SH-SY5Y (cell line): Measurements from ENCODE around the gene SREBF2.

ENCODE experiments used
- GATA2 ChIP-seq: IDR thresholded peaks from 2 replicates; pipeline ENCODE4 v1.6.1; 2011; ENCODE audit warnings: mild to moderate bottlenecking, low read depth, low read length
- GATA3 ChIP-seq: IDR thresholded peaks from 2 replicates; pipeline ENCODE4 v1.6.1; 2011; ENCODE audit warnings: low read depth, mild to moderate bottlenecking, low read length, moderate library complexity

DNA sequence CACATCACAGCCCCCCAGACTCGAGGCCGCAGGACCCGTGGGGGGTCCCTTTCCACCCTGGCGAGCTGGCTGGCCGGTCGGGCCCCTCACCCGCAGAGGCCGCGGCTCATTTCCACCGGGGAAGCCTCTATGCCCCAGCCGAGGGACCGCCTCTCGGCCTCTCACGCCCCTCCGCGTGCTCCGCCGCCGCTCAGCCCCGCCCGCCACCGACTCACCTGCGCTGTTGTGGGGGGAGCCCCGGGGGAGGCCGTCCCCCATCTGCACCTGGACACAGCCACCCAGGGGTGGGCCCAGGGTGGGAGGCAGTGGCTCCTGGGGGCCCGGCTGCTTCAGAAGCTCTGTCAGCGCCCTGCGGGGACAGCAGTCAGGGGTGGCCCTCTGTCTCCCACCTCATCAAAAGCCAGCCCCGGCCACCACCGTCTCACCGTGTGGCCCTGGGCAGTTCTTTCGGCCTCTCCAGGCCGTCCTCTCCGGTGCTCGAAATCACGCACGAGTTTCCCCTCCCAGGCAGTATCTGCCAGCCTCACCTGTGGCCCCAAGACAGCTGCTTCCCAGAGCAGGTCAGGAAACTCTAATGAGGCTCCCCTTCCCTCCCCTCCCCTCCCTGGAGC is 78.2 kb downstream of the SREBF2 start:
- TF ChIP-seq GATA3 (no peak), GATA2 (no peak)
